T-helper 22 cell (primary cell): Measurements from ENCODE around the gene TBCB.
"Not testable (repeated sequence)": the region's sequence is repeated elsewhere in the genome, so short reads cannot be mapped to it uniquely, and the experiment has no call there.

Source experiments
- DNase-seq: peaks from one replicate; pipeline ENCODE4 v3.0.0-alpha.2; 2020; ENCODE audit warnings: low read depth

Gene TBCB

GRCh38 chr19:36101550-36102327, 13.5 kb upstream of the TBCB start:
- DNase-seq = no peak

- no peak for DNase-seq
These were observed 12.1 kb upstream of the TBCB start for GRCh38 chr19:36103040-36103626.

- DNase-seq = no peak
These were observed 11.3 kb upstream of the TBCB start for GRCh38 chr19:36103842-36104552.

GRCh38 chr19:36106441-36106840, 8.8 kb upstream of the TBCB start:
- no peak for DNase-seq

GRCh38 chr19:36106991-36107390, 8.3 kb upstream of the TBCB start:
- no peak for DNase-seq

- DNase-seq = no peak
These were observed 6.6 kb upstream of the TBCB start for GRCh38 chr19:36108684-36109083.

GRCh38 chr19:36110487-36111199, 4.6 kb upstream of the TBCB start, which contains the start of gene OVOL3:
TSS of gene OVOL3 (plus strand) at chr19:36111143. CDS start at chr19:36111203, 60 bp downstream.
- no peak for DNase-seq

- no peak for DNase-seq
These were observed 4.1 kb upstream of the TBCB start for GRCh38 chr19:36111200-36111539.

- no peak for DNase-seq
These were observed 2.6 kb upstream of the TBCB start for GRCh38 chr19:36112678-36113077.

GRCh38 chr19:36113425-36113824, 1.8 kb upstream of the TBCB start:
- no peak for DNase-seq

GRCh38 chr19:36113894-36114720, 1.2 kb upstream of the TBCB start:
- DNase-seq = no peak

GRCh38 chr19:36114721-36115452, 381 bp upstream of the TBCB start, which contains the start of gene POLR2I:
TSS of gene POLR2I (minus strand) at chr19:36114875. CDS start at chr19:36114856, 19 bp downstream.
- DNase-seq = peak; percentile 100

- DNase-seq = no peak
These were observed 1.0 kb downstream of the TBCB start for GRCh38 chr19:36116344-36116637.

GRCh38 chr19:36120092-36120983, 5.1 kb downstream of the TBCB start:
- DNase-seq = no peak

- DNase-seq = no peak
These were observed 5.7 kb downstream of the TBCB start for GRCh38 chr19:36120984-36121358.

GRCh38 chr19:36121486-36122124, 6.3 kb downstream of the TBCB start:
- DNase-seq = no peak

GRCh38 chr19:36125557-36125956, 10.3 kb downstream of the TBCB start:
- DNase-seq = no peak

- DNase-seq = no peak
These were observed 13.1 kb downstream of the TBCB start for GRCh38 chr19:36128392-36128736.

GRCh38 chr19:36131221-36131620, 16.0 kb downstream of the TBCB start:
- not testable (repeated sequence) for DNase-seq

GRCh38 chr19:36134867-36135266, 19.6 kb downstream of the TBCB start:
- not testable (repeated sequence) for DNase-seq
